ENCODE measurements around the gene ATF7IP.

- TF ChIP-seq CTCF (tag by site-specific recombination; IDR thresholded peaks at IDR 0.05) (no peak), KLF1 (tag by site-specific recombination; IDR thresholded peaks at IDR 0.05) (no peak), ZNF341 (tag by site-specific recombination; IDR thresholded peaks at IDR 0.05; ENCODE audit: low read depth) (no peak)
- TF ChIP-seq, protein P1, sequence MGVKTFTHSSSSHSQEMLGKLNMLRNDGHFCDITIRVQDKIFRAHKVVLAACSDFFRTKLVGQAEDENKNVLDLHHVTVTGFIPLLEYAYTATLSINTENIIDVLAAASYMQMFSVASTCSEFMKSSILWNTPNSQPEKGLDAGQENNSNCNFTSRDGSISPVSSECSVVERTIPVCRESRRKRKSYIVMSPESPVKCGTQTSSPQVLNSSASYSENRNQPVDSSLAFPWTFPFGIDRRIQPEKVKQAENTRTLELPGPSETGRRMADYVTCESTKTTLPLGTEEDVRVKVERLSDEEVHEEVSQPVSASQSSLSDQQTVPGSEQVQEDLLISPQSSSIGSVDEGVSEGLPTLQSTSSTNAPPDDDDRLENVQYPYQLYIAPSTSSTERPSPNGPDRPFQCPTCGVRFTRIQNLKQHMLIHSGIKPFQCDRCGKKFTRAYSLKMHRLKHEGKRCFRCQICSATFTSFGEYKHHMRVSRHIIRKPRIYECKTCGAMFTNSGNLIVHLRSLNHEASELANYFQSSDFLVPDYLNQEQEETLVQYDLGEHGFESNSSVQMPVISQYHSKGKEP (tag by site-specific recombination; IDR thresholded peaks at IDR 0.05) = no peak
These were observed 65.0 kb downstream of the ATF7IP start for GRCh38 chr12:14430394-14430986.
